ENCODE results near the gene RASSF10.

The RASSF10 gene

DNA sequence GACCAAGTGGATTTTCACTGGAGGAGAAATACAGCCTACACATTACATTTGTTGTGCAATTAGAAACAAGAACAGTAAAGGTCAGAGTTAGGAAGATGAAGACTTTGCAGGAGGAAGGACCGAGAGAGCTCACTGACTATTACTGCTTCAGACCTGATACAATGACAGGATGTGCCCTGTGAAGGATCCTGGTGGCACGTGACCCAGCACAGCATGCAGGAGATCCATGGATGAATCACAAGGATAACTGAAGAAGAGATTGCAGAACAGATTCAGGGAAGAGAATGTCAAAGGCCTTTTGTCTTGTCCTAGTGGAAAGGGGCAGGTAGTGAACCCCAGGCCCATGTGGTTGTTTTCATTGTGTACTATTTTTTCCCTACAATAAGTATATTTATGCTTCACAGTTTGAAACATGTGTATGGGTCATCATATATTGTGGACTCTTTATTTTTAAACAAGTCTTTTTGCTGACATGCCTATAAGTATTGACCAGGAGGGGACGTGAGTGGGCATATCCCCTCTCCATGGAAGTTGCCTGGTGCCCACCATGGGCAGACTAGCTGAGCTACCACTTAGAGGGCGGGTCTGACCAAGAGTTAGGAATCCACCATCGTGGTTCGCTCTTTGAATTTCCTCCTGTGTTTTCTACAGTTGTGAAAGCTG is 44.3 kb downstream of the RASSF10 start:
- FAIRE-seq: no peak

DNA sequence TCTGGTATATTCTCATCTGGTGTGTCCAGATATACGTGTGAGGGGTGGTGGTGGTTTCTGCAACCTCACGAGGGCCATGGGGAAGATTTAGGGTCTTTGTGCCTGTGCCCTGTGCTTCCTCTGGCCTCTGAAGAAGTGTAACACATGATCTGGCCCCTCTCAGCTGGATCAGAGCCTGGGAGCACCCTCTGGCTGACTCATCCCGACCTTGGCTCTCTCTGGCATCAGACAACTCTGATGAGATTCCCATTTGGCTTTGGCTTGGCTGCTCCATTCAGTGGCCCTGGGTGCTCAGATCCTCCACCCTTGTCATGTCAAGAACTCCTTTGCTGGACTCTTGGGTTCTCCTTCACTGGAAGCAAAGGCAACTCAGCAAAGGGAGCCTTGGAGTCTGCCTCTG is 45.2 kb downstream of the RASSF10 start:
- DNase-seq (ENCODE audit: low spot score): peak; percentile 27
- FAIRE-seq: no peak

More for the DNA sequence above, 44.3 kb downstream of the RASSF10 start:
- no peak for DNase-seq (ENCODE audit: low spot score)

DNA sequence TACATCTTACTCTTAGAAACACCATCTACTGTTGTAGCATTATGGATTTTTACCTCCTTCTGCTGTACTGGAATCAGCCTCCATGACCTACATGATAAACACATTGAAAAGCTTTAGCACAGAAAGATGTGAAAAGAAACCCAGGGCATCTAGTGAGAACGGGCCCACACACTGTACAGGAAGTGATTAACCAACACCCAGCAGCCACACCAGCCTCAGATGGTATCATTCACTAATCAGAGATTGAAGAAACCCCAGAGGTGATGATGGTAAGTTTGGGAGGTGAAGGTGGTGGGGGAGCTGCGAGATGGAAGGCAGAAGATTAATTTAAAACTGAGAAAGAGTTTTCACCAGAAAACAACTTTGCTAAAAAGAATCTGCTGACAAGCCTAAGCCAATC is 46.1 kb downstream of the RASSF10 start:
- no peak for FAIRE-seq

DNA sequence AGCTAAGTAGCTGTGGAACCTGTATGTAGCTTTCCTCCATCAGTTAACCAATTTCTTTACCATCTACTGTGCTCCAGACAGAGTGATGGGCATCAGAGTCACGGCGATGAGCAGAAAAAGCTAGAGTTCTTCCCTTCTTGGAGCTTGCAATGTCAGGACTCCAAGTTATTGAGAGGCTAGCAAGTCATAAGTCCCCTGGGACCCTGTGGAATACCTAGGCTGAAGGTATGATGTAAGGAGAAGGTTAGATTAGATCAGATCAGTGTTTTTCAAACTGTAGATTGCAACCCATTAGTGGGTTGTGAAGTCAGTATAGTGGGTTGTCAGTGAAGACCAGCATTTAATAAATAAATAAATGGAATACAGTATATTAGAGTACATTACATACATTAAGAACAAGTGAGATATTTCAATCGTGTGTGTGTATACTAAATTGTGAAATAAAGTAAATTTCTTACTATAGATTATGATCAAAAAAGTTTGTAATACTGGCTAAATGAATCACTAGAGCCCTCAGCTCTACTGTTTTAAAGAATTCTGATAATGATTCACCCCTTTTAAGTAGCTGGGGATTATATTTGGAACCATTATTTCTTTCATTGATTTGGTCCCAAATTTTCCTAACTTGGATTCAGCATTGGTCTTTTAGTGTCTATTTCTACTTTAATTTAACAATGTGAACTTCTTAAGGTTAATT is 52.3 kb downstream of the RASSF10 start:
- no peak for DNase-seq (ENCODE audit: low spot score)
- FAIRE-seq: no peak

More for the DNA sequence above, 46.1 kb downstream of the RASSF10 start:
- no peak for DNase-seq (ENCODE audit: low spot score)

Data from urothelium cell line (cell line).